Activated effector memory CD4-positive, alpha-beta T cell treated with anti-CD3 and anti-CD28 coated beads, Interleukin-2, amount 50 U/mL, for 16 hours (primary cell): ENCODE measurements around the gene CAPNS1.
"Not testable (repeated sequence)": the region's sequence is repeated elsewhere in the genome, so short reads cannot be mapped to it uniquely, and the experiment has no call there.

Experiments used
- DNase-seq: peaks from one replicate; pipeline ENCODE4 v3.0.0-alpha.2; 2020

CAPNS1 gene

GRCh38 chr19:36151144-36152018, 11.5 kb downstream of the CAPNS1 start:
- DNase-seq: no peak

GRCh38 chr19:36152019-36152351, 12.1 kb downstream of the CAPNS1 start:
- DNase-seq: no peak

- DNase-seq: no peak
These were observed 12.7 kb downstream of the CAPNS1 start, which contains the start of gene COX7A1 for GRCh38 chr19:36152352-36153091. Gene COX7A1 (minus strand): TSS chr19:36152447. CDS start chr19:36152407, 40 bp downstream.

- DNase-seq: no peak
These were observed 13.3 kb downstream of the CAPNS1 start for GRCh38 chr19:36153126-36153525.

- no peak for DNase-seq
These were observed 21.1 kb downstream of the CAPNS1 start for GRCh38 chr19:36160821-36161596.

GRCh38 chr19:36163813-36164212, 23.9 kb downstream of the CAPNS1 start:
- DNase-seq: no peak

- DNase-seq: no peak
These were observed 29.4 kb downstream of the CAPNS1 start for GRCh38 chr19:36169084-36169760.

- DNase-seq: no peak
These were observed 33.0 kb downstream of the CAPNS1 start for GRCh38 chr19:36172852-36173251.

- DNase-seq: not testable (repeated sequence)
These were observed 34.0 kb downstream of the CAPNS1 start for GRCh38 chr19:36173846-36174245.

- DNase-seq: not testable (repeated sequence)
These were observed 39.2 kb downstream of the CAPNS1 start for GRCh38 chr19:36179077-36179476.

GRCh38 chr19:36182612-36183244, 42.9 kb downstream of the CAPNS1 start:
- no peak for DNase-seq

GRCh38 chr19:36183245-36183628, 43.4 kb downstream of the CAPNS1 start:
- DNase-seq: no peak

- DNase-seq: not testable (repeated sequence)
These were observed 46.9 kb downstream of the CAPNS1 start for GRCh38 chr19:36186722-36187121.

- DNase-seq: no peak
These were observed 56.4 kb downstream of the CAPNS1 start for GRCh38 chr19:36196249-36196648.

GRCh38 chr19:36198119-36198518, 58.3 kb downstream of the CAPNS1 start:
- DNase-seq: no peak
